HG03354 (cell line): ENCODE measurements around the gene ARL8B.
"Not testable (repeated sequence)": the region's sequence is repeated elsewhere in the genome, so short reads cannot be mapped to it uniquely, and the experiment has no call there.

Experiments
- ATAC-seq: cut with Tn5 transposase; IDR thresholded peaks from one replicate; pipeline ENCODE4 v1.9.1; 2021; ENCODE audit warnings: mild to moderate bottlenecking; ENCODE audit not compliant: unreplicated experiment, poor library complexity, severe bottlenecking

The ARL8B gene

GRCh38 chr3:5141760-5142159, 19.7 kb downstream of the ARL8B start:
- no peak for ATAC-seq

GRCh38 chr3:5143464-5143863, 21.4 kb downstream of the ARL8B start:
- no peak for ATAC-seq

GRCh38 chr3:5144316-5144994, 22.4 kb downstream of the ARL8B start:
- ATAC-seq, result no peak

GRCh38 chr3:5145120-5145519, 23.0 kb downstream of the ARL8B start:
- ATAC-seq, result no peak

GRCh38 chr3:5147152-5147551, 25.1 kb downstream of the ARL8B start:
- not testable (repeated sequence) for ATAC-seq

- no peak for ATAC-seq
These were observed 27.3 kb downstream of the ARL8B start for GRCh38 chr3:5149306-5149880.

GRCh38 chr3:5151586-5151985, 29.5 kb downstream of the ARL8B start:
- no peak for ATAC-seq

- no peak for ATAC-seq
These were observed 31.0 kb downstream of the ARL8B start for GRCh38 chr3:5153074-5153473.

GRCh38 chr3:5155241-5155640, 33.1 kb downstream of the ARL8B start:
- no peak for ATAC-seq

GRCh38 chr3:5160321-5160720, 38.2 kb downstream of the ARL8B start:
- no peak for ATAC-seq

GRCh38 chr3:5160940-5161858, 39.1 kb downstream of the ARL8B start:
- ATAC-seq, result no peak

- no peak for ATAC-seq
These were observed 40.0 kb downstream of the ARL8B start for GRCh38 chr3:5162102-5162501.

GRCh38 chr3:5165698-5166097, 43.6 kb downstream of the ARL8B start:
- ATAC-seq, result no peak

- no peak for ATAC-seq
These were observed 44.8 kb downstream of the ARL8B start for GRCh38 chr3:5166846-5167245.

- ATAC-seq, result no peak
These were observed 46.0 kb downstream of the ARL8B start for GRCh38 chr3:5168110-5168509.

GRCh38 chr3:5169807-5170206, 47.7 kb downstream of the ARL8B start:
- ATAC-seq, result no peak

GRCh38 chr3:5170975-5171374, 48.9 kb downstream of the ARL8B start:
- ATAC-seq, result no peak

GRCh38 chr3:5172018-5172417, 49.9 kb downstream of the ARL8B start:
- ATAC-seq, result no peak

GRCh38 chr3:5179036-5179435, 56.9 kb downstream of the ARL8B start:
- ATAC-seq, result not testable (repeated sequence)

GRCh38 chr3:5181469-5182141, 59.5 kb downstream of the ARL8B start:
- ATAC-seq, result peak; percentile 81
